Measurements from ENCODE around the gene SLF2.

SLF2 gene

GRCh38 chr10:101007915-101008822, 95.4 kb downstream of the SLF2 start:
- Mint-ChIP-seq H3K4me3 (no peak overlapping the region), H3K27me3 (peaks cover 1% of the 10 kb centered on the region), H3K9me3 (no peaks in the 10 kb centered on the region), H3K4me1 (peaks cover 7% of the 10 kb centered on the region), H3K36me3 (ENCODE audit: low read depth) (no peaks in the 10 kb centered on the region), H3K27ac (no peak overlapping the region)
- ATAC-seq = no peak
- DNase-seq = no peak

- DNase-seq (no peak), ATAC-seq (no peak)
- Mint-ChIP-seq H3K36me3 (ENCODE audit: low read depth) (no peaks in the 10 kb centered on the region), H3K4me3 (no peak overlapping the region), H3K4me1 (peaks cover 12% of the 10 kb centered on the region), H3K27me3 (peaks cover 6% of the 10 kb centered on the region), H3K9me3 (no peaks in the 10 kb centered on the region), H3K27ac (no peak overlapping the region)
These were observed 96.2 kb downstream of the SLF2 start for GRCh38 chr10:101008823-101009423.

- Mint-ChIP-seq H3K4me1 (peaks cover 26% of the 10 kb centered on the region), H3K4me3 (no peak overlapping the region)
These were observed 97.6 kb downstream of the SLF2 start for GRCh38 chr10:101010329-101010728.

GRCh38 chr10:101011517-101012423, 99.0 kb downstream of the SLF2 start:
- ATAC-seq (no peak), DNase-seq (no peak)
- Mint-ChIP-seq H3K4me1 (peaks cover 27% of the 10 kb centered on the region), H3K9me3 (no peaks in the 10 kb centered on the region), H3K27me3 (peaks cover 18% of the 10 kb centered on the region), H3K4me3 (no peak overlapping the region), H3K27ac (no peak overlapping the region), H3K36me3 (ENCODE audit: low read depth) (no peaks in the 10 kb centered on the region)

More at GRCh38 chr10:101010329-101010728, 97.6 kb downstream of the SLF2 start:
- H3K9me3 Mint-ChIP-seq = no peaks in the 10 kb centered on the region
- DNase-seq = no peak
- H3K36me3 Mint-ChIP-seq (ENCODE audit: low read depth) = no peaks in the 10 kb centered on the region
- ATAC-seq = no peak
- no peak overlapping the region for H3K27ac Mint-ChIP-seq
- H3K27me3 Mint-ChIP-seq = peaks cover 12% of the 10 kb centered on the region

- DNase-seq = peak; percentile 86
- peak; percentile 84 for ATAC-seq
- Mint-ChIP-seq H3K27ac (peak overlapping the region; percentile 19), H3K4me1 (peaks cover 28% of the 10 kb centered on the region), H3K4me3 (no peak overlapping the region), H3K36me3 (ENCODE audit: low read depth) (no peaks in the 10 kb centered on the region), H3K27me3 (peaks cover 27% of the 10 kb centered on the region), H3K9me3 (no peaks in the 10 kb centered on the region)
These were observed 100.0 kb downstream of the SLF2 start for GRCh38 chr10:101012525-101013364.

GRCh38 chr10:101013365-101013825, 100.6 kb downstream of the SLF2 start:
- Mint-ChIP-seq H3K9me3 (no peaks in the 10 kb centered on the region), H3K4me3 (no peak overlapping the region), H3K36me3 (ENCODE audit: low read depth) (no peaks in the 10 kb centered on the region), H3K27ac (peak overlapping the region; percentile 19), H3K4me1 (peaks cover 29% of the 10 kb centered on the region), H3K27me3 (peaks cover 29% of the 10 kb centered on the region)
- ATAC-seq (no peak), DNase-seq (no peak)

GRCh38 chr10:101014230-101014884, 101.6 kb downstream of the SLF2 start:
- Mint-ChIP-seq H3K4me3 (no peak overlapping the region), H3K9me3 (no peaks in the 10 kb centered on the region), H3K4me1 (peaks cover 32% of the 10 kb centered on the region), H3K36me3 (ENCODE audit: low read depth) (no peaks in the 10 kb centered on the region), H3K27ac (no peak overlapping the region), H3K27me3 (peaks cover 36% of the 10 kb centered on the region)
- DNase-seq = peak; percentile 88
- peak; percentile 16 for ATAC-seq
